ENCODE measurements around the gene PPP1R27.

PPP1R27 gene

DNA sequence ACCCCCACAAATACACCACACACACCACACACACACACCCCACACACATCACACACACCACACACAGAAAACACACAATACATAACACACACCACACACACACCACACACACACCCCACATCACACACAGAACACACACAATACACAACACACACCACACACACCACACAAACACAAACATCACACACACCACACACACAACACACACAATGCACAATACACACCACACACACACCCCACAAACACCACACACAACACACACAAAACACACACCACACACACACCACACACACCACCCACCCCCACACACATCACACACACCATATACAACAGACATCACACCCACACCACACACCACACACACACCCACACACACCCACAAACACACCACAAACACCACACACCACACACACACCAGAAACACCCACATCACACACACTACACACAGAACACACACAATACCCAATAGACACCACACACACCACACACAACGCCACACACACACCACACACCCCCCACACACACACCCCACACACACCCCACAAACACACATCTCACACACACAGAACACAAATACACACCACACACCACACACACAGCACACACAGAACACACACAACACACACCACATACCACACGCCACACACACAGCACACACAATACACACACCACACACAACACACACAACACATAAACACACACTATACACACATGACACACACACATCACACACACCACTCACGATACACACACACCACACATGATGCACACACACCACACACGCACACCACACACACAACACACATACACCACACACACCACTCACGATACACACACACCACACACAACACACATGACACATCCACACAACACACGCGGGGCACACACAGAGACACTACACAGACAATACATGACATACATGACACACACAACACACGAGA lies 41.9 kb downstream of the PPP1R27 start:
- TF ChIP-seq, protein P1, sequence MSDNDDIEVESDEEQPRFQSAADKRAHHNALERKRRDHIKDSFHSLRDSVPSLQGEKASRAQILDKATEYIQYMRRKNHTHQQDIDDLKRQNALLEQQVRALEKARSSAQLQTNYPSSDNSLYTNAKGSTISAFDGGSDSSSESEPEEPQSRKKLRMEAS (IDR thresholded peaks at IDR 0.05; ENCODE audit: low read depth, low read length): no peak
- TF ChIP-seq, protein P2, sequence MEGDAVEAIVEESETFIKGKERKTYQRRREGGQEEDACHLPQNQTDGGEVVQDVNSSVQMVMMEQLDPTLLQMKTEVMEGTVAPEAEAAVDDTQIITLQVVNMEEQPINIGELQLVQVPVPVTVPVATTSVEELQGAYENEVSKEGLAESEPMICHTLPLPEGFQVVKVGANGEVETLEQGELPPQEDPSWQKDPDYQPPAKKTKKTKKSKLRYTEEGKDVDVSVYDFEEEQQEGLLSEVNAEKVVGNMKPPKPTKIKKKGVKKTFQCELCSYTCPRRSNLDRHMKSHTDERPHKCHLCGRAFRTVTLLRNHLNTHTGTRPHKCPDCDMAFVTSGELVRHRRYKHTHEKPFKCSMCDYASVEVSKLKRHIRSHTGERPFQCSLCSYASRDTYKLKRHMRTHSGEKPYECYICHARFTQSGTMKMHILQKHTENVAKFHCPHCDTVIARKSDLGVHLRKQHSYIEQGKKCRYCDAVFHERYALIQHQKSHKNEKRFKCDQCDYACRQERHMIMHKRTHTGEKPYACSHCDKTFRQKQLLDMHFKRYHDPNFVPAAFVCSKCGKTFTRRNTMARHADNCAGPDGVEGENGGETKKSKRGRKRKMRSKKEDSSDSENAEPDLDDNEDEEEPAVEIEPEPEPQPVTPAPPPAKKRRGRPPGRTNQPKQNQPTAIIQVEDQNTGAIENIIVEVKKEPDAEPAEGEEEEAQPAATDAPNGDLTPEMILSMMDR (IDR thresholded peaks at IDR 0.05; ENCODE audit: low read depth, low read length): no peak
- TF ChIP-seq MYC (IDR thresholded peaks at IDR 0.05; ENCODE audit: low read depth, low read length) (no peak), POLR2A (IDR thresholded peaks at IDR 0.05; ENCODE audit: extremely low read depth, insufficient read length) (no peak)
- DNase-seq (ENCODE audit: low read depth): no peak
- no peak overlapping the region for H3K4me3 ChIP-seq (ENCODE audit: low read depth, low read length)
